Measurements from ENCODE around the gene APH1B. TPM values are rescaled to one million over a fixed set of nuclear protein-coding genes. Genes with fewer than 3 reads are reported as not detected.

Gene APH1B
- total RNA-seq, 1 experiment from 2014 or later = 5.2 TPM

DNA sequence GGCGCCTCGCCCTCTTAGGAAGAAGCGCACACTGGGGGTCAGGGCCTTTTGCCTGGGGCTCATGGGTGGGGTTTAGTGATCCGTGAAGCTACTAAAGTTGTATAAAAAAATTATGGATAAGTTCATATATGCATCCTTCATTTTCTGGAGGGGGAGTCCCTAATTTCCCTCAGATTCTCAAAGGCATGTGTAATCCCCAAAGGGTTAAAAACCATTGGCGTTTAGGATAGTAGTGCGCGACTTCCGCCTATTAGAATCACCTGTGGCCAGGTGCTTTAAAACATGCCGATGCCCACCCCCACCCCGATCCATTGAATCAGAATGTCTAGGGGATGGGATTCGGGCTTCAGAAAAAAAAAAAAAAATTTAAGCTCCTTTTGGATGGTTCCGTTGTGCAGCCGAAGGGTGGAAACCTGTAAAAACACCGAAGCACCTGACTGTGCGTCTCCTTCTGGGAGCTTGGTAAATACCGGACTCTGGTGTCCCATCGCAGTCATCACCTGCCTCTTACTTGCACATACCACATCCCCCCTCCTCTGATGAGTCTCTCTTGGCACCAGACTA, 570 bp downstream of the APH1B start:
- Histone ChIP-seq H3K36me3 (no peaks in the 10 kb centered on the region), H3K9me3 (no peaks in the 10 kb centered on the region), H3K27me3 (no peaks in the 10 kb centered on the region), H3K4me3 (peak overlapping the region; percentile 66)
- DNase-seq = no peak

DNA sequence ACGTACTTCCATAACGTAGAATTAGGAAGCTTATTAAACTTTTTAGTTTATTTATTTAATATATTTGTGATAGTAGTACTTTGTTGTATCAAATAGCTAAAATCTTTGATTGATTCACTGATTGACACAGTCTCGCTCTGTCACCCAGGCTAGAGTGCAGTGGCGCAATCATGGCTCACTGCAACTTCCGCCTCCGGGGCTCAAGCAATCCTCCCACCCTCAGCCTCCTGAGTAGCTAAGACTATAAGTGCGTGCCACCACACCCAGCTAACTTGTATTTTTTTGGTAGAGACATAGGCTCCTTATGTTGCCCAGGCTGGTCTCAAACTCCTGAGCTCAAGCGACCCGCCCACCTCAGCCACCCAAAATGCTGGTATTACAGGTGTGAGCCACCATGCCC, 5.7 kb downstream of the APH1B start:
- no peak overlapping the region for H3K4me3 ChIP-seq
- no peak for DNase-seq
- H3K9me3 ChIP-seq = no peaks in the 10 kb centered on the region
- H3K36me3 ChIP-seq = no peaks in the 10 kb centered on the region
- no peaks in the 10 kb centered on the region for H3K27me3 ChIP-seq

- Histone ChIP-seq H3K36me3 (no peaks in the 10 kb centered on the region), H3K9me3 (no peaks in the 10 kb centered on the region), H3K27me3 (no peaks in the 10 kb centered on the region)
Measured at GRCh38 chr15:63284335-63284734, 6.9 kb downstream of the APH1B start.

DNA sequence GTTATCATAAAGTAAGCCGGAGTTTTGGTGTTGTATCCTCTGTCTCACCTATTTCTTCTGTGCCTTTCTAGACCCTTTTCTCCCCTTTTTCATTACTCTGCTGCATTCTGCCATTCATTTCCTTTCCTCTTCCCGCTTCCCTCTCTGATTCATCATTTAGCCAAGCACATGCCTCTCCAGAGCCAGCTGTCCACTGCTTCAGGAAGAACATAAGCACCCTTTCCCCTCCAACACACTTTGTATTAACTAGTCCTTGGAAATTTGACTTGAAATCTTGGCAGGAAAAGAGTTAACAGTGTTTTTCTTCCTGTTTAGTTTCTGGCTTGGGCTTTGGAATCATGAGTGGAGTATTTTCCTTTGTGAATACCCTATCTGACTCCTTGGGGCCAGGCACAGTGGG, 9.7 kb downstream of the APH1B start:
- DNase-seq = no peak
- Histone ChIP-seq H3K36me3 (no peaks in the 10 kb centered on the region), H3K27me3 (no peaks in the 10 kb centered on the region), H3K9me3 (no peaks in the 10 kb centered on the region), H3K4me3 (no peak overlapping the region)

More at GRCh38 chr15:63284335-63284734, 6.9 kb downstream of the APH1B start:
- DNase-seq = no peak
- H3K4me3 ChIP-seq = no peak overlapping the region

DNA sequence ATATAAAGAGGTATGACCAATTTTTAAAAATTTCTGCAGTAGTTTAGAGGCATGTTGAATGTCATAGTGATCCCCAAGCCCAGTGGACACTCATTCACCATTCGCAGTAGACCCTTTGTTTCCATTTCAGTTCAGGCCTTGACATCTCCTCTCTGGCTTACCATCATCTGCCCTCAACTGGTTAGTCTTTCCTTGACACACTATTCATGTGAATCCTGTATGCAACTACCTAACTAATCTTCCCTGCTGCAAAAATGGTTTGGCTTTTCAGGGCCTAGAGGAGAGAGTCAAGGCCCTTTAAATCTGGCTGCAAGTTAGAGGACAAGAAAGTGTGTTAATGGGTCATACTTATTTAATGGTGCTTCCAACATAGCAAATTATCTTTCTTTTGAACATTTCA, 10.9 kb downstream of the APH1B start:
- Histone ChIP-seq H3K27me3 (no peaks in the 10 kb centered on the region), H3K36me3 (no peaks in the 10 kb centered on the region), H3K4me3 (no peak overlapping the region), H3K9me3 (no peaks in the 10 kb centered on the region)
- DNase-seq = no peak

DNA sequence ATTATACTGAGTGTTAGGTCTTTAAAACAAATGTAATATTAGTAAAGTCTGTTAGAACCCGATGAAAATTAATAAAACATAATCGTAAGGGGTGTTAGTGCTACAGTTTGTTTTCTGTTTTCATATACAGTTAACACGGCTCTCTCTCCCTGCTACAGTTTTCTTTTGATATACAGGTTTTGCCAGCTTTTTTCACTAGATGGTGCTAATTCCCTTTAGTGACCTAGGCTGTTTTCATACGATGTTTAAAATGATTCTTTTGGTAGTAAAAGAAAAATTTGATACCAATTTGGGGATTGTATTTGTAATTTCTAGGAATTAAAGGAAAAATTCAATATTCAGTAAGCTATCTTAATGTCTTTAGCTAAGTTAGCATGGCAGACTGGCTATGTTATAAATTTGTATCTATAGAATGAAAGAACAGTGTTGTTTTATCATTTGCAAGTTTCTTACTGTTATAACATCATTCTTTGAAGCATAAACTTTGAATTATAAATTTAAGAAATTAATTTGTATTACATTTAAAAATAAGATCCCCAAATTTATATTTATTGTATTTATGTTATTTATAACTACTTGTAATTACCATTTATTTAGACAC, 11.5 kb downstream of the APH1B start:
- H3K9me3 ChIP-seq = no peaks in the 10 kb centered on the region

DNA sequence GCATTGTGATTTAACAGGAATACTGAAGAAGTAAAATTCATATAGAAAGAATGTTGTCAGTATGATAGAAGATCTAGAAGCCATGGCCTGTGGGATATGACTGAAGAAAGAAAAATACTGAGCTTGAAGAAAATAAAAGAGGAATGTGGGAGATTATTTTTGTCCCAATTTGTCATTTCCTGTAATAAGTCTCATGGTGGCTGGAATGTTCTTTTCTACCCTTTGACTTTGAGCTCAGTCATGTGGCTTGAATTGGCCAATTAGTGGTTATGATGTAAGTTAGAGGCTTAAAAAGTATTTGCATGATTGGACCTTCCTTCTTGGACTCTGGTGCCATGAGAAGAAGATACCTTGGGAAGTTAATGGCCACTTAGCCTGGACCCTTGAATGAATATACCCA, 14.1 kb downstream of the APH1B start:
- Histone ChIP-seq H3K9me3 (no peaks in the 10 kb centered on the region), H3K36me3 (no peaks in the 10 kb centered on the region), H3K27me3 (no peaks in the 10 kb centered on the region), H3K4me3 (no peak overlapping the region)
- DNase-seq = no peak

More for the DNA sequence above, 11.5 kb downstream of the APH1B start:
- no peak for DNase-seq
- Histone ChIP-seq H3K27me3 (no peaks in the 10 kb centered on the region), H3K36me3 (no peaks in the 10 kb centered on the region), H3K4me3 (no peak overlapping the region)

DNA sequence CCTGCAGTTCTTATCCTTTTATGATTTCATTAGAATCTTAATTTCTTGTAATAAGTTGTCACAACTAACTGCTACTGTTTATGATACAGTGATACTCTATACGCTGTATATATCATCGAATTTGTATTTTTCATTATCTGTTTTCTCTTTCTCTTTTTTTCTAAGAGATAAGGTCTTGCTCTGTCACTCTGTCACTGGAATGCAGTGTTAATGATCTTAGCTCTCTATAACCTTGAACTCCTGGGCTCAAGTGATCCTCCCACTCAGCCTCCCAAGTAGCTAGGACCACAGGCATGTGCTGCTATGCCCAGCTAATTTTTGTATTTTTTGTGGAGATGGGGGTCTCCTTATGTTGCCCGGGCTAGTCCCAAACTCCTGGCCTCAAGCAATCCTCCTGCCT, 14.8 kb downstream of the APH1B start:
- no peak overlapping the region for H3K4me3 ChIP-seq
- no peaks in the 10 kb centered on the region for H3K36me3 ChIP-seq
- H3K27me3 ChIP-seq = no peaks in the 10 kb centered on the region
- no peaks in the 10 kb centered on the region for H3K9me3 ChIP-seq
- no peak for DNase-seq

GRCh38 chr15:63292771-63293170, 15.4 kb downstream of the APH1B start:
- H3K4me3 ChIP-seq = no peak overlapping the region
- no peaks in the 10 kb centered on the region for H3K27me3 ChIP-seq
- no peak for DNase-seq
- H3K9me3 ChIP-seq = no peaks in the 10 kb centered on the region
- H3K36me3 ChIP-seq = no peaks in the 10 kb centered on the region

- no peaks in the 10 kb centered on the region for H3K27me3 ChIP-seq
- DNase-seq = no peak
- no peaks in the 10 kb centered on the region for H3K9me3 ChIP-seq
- no peaks in the 10 kb centered on the region for H3K36me3 ChIP-seq
- H3K4me3 ChIP-seq = no peak overlapping the region
Measured at GRCh38 chr15:63294359-63294758, 17.0 kb downstream of the APH1B start.

- DNase-seq = no peak
- Histone ChIP-seq H3K27me3 (no peaks in the 10 kb centered on the region), H3K9me3 (no peaks in the 10 kb centered on the region), H3K36me3 (no peaks in the 10 kb centered on the region), H3K4me3 (no peak overlapping the region)
Measured at GRCh38 chr15:63295341-63295740, 17.9 kb downstream of the APH1B start.

- DNase-seq = no peak
Measured at GRCh38 chr15:63296195-63296594, 18.8 kb downstream of the APH1B start.

DNA sequence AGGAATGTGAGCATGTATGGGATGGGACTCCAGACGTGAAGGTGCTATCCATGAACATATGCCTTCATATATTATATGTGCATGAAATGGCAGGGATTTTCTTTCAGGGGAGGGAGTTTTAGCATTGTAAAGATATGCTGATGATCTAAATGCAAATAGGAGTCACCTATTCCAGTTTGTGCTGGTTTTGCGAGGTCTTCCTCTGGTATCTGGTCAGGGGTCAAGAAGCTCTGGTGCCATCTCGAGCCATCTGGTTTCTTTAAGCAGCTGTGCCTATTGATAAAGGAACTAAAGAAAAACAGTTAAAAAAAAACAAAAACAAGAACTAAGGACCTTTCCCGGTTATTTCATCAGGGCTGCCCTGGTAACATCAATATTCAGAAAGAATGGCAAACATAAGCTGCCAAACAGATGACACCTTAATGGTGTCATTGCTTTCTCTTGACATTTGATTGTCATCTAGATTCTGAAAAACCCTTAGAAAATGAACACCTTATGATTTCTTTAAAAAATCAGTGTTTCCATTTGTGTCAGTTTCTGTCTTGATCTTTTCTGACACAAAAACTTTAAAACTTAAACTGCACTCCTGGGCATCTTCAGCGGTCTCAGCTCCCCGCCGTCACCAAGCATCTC, 22.7 kb downstream of the APH1B start:
- Histone ChIP-seq H3K27me3 (no peaks in the 10 kb centered on the region), H3K4me3 (no peak overlapping the region), H3K36me3 (no peaks in the 10 kb centered on the region), H3K9me3 (no peaks in the 10 kb centered on the region)
- no peak for DNase-seq

More at GRCh38 chr15:63296195-63296594, 18.8 kb downstream of the APH1B start:
- Histone ChIP-seq H3K4me3 (no peak overlapping the region), H3K9me3 (no peaks in the 10 kb centered on the region), H3K27me3 (no peaks in the 10 kb centered on the region), H3K36me3 (no peaks in the 10 kb centered on the region)

GRCh38 chr15:63301088-63301487, 23.7 kb downstream of the APH1B start:
- DNase-seq = no peak
- no peaks in the 10 kb centered on the region for H3K27me3 ChIP-seq
- no peak overlapping the region for H3K4me3 ChIP-seq
- H3K36me3 ChIP-seq = no peaks in the 10 kb centered on the region
- H3K9me3 ChIP-seq = no peaks in the 10 kb centered on the region

DNA sequence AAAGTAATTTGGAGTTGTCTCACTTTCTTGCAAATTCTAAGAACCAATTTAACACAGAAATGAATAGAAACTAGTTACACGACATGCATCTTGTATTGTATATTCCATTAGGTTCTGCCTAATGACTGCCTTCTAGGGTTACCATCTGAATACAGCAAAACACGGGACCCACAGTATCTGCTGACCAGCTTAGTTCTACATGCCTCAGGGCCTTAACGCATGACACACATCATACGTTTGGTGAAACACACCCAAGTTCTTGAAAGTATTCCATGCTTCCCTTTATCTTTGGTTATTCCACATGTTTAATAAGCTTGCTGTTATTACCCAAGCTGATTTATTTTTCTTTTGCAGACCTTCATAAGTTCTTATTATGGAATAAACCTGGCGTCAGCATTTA, 27.9 kb downstream of the APH1B start:
- no peak for DNase-seq
- H3K36me3 ChIP-seq = no peaks in the 10 kb centered on the region

GRCh38 chr15:63306492-63307073, 29.2 kb downstream of the APH1B start:
- H3K9me3 ChIP-seq = no peaks in the 10 kb centered on the region
- H3K36me3 ChIP-seq = no peaks in the 10 kb centered on the region
- DNase-seq = no peak
- H3K4me3 ChIP-seq = no peak overlapping the region
- no peaks in the 10 kb centered on the region for H3K27me3 ChIP-seq

More for the DNA sequence above, 27.9 kb downstream of the APH1B start:
- Histone ChIP-seq H3K9me3 (no peaks in the 10 kb centered on the region), H3K4me3 (no peak overlapping the region), H3K27me3 (no peaks in the 10 kb centered on the region)

- Histone ChIP-seq H3K27me3 (no peaks in the 10 kb centered on the region), H3K9me3 (no peaks in the 10 kb centered on the region)
- DNase-seq = no peak
Measured at GRCh38 chr15:63308491-63308890, 31.1 kb downstream of the APH1B start.

DNA sequence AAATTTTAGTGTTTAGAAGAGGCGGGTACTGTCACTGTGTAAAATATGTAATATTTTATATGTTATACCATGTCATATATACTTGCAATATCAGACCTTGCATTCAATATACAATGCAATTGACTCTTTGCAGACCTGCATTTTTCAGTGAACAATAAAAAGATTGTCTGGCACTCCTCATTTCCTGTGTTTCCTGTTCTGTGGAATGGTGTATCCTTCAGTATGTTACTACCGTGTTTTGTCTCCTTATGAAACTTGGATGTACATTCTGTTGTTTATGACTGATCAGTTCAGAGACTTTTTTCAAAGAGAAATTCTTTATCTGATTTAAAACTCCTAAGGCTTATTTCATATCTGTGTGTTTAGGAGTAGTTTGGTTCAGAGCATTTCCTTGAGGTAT, 31.5 kb downstream of the APH1B start:
- no peaks in the 10 kb centered on the region for H3K9me3 ChIP-seq
- no peak overlapping the region for H3K4me3 ChIP-seq
- DNase-seq = no peak
- H3K27me3 ChIP-seq = no peaks in the 10 kb centered on the region
- no peaks in the 10 kb centered on the region for H3K36me3 ChIP-seq

More at GRCh38 chr15:63308491-63308890, 31.1 kb downstream of the APH1B start:
- no peak overlapping the region for H3K4me3 ChIP-seq
- no peaks in the 10 kb centered on the region for H3K36me3 ChIP-seq
